Hippocampal formation (tissue), 2 donors: ENCODE measurements around the gene TPPP2.

Experiments
- DNase-seq, 2 donors: peaks; one replicate each; lab custom pipeline; 2025; lab: John Stamatoyannopoulos, UW

The TPPP2 gene

GRCh38 chr14:21057803-21058675 lies 28.0 kb downstream of the TPPP2 start, which contains the start of gene RNASE8:
TSS of gene RNASE8 (plus strand) at chr14:21057822. CDS start at chr14:21057893, 71 bp downstream.
- no peak for DNase-seq

- no peak for DNase-seq
Observed at GRCh38 chr14:21058903-21059302, 28.9 kb downstream of the TPPP2 start.

GRCh38 chr14:21059842-21060613 lies 30.0 kb downstream of the TPPP2 start:
- DNase-seq: peak in 1 of 2 donors; percentile 16

- no peak for DNase-seq
Observed at GRCh38 chr14:21060614-21061346, 30.8 kb downstream of the TPPP2 start.

- DNase-seq: no peak
Observed at GRCh38 chr14:21061347-21061668, 31.3 kb downstream of the TPPP2 start.

- DNase-seq: no peak
Observed at GRCh38 chr14:21063479-21063878, 33.5 kb downstream of the TPPP2 start.

- no peak for DNase-seq
Observed at GRCh38 chr14:21066882-21067502, 37.0 kb downstream of the TPPP2 start.

GRCh38 chr14:21068521-21069387 lies 38.7 kb downstream of the TPPP2 start:
- peak; percentile 40 to 57 for DNase-seq

GRCh38 chr14:21069388-21070082 lies 39.5 kb downstream of the TPPP2 start:
- peak; percentile 68 to 78 for DNase-seq

GRCh38 chr14:21070083-21070609 lies 40.1 kb downstream of the TPPP2 start, which contains the start of gene ARHGEF40:
TSS of gene ARHGEF40 (plus strand) at chr14:21070304. CDS start at chr14:21070397, 93 bp downstream.
- peak; percentile 72 to 73 for DNase-seq

GRCh38 chr14:21070610-21071224 lies 40.7 kb downstream of the TPPP2 start:
- peak; percentile 11 to 68 for DNase-seq

GRCh38 chr14:21071225-21072030 lies 41.4 kb downstream of the TPPP2 start:
- peak; percentile 35 to 76 for DNase-seq

GRCh38 chr14:21072031-21072473 lies 42.0 kb downstream of the TPPP2 start:
- DNase-seq: peak in 1 of 2 donors; percentile 36

GRCh38 chr14:21072781-21073339 lies 42.8 kb downstream of the TPPP2 start:
- no peak for DNase-seq

- DNase-seq: no peak
Observed at GRCh38 chr14:21073921-21074320, 43.9 kb downstream of the TPPP2 start.

GRCh38 chr14:21074398-21075272 lies 44.6 kb downstream of the TPPP2 start:
- DNase-seq: no peak
